ENCODE measurements around the gene S100A3.

The S100A3 gene

DNA sequence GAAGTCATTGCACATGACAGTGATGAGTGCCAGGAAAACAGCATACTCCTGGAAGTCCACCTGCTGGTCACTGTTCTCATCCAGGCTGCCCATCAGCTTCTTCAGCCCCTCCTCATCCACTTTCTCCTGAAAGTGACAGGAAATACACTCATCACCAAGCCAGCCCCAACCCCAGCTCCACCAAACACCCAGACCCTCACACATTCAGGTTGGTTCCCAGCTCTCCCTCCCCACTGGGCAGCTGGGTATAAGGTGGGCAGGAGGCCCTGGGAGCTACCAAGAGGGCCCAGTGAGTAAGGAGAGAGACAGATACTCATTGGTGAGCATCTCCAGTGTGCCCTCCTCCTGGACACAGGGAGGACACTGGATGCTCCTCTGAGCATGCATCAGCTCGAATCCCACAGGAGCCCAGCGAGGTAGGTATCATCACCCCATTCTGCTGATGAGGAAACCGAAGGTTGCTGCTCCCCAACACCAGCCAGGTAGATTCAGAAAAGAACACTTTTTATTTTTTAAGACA lies 12.5 kb upstream of the S100A3 start:
- TF ChIP-seq, protein P1, sequence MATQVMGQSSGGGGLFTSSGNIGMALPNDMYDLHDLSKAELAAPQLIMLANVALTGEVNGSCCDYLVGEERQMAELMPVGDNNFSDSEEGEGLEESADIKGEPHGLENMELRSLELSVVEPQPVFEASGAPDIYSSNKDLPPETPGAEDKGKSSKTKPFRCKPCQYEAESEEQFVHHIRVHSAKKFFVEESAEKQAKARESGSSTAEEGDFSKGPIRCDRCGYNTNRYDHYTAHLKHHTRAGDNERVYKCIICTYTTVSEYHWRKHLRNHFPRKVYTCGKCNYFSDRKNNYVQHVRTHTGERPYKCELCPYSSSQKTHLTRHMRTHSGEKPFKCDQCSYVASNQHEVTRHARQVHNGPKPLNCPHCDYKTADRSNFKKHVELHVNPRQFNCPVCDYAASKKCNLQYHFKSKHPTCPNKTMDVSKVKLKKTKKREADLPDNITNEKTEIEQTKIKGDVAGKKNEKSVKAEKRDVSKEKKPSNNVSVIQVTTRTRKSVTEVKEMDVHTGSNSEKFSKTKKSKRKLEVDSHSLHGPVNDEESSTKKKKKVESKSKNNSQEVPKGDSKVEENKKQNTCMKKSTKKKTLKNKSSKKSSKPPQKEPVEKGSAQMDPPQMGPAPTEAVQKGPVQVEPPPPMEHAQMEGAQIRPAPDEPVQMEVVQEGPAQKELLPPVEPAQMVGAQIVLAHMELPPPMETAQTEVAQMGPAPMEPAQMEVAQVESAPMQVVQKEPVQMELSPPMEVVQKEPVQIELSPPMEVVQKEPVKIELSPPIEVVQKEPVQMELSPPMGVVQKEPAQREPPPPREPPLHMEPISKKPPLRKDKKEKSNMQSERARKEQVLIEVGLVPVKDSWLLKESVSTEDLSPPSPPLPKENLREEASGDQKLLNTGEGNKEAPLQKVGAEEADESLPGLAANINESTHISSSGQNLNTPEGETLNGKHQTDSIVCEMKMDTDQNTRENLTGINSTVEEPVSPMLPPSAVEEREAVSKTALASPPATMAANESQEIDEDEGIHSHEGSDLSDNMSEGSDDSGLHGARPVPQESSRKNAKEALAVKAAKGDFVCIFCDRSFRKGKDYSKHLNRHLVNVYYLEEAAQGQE (IDR thresholded peaks at IDR 0.05; ENCODE audit: low read depth): no peak
- TF ChIP-seq RAD21 (IDR thresholded peaks at IDR 0.05; ENCODE audit: low read depth) (no peak), TEAD4 (IDR thresholded peaks at IDR 0.05) (no peak), TCF12 (IDR thresholded peaks at IDR 0.05; ENCODE audit: low read depth) (no peak), CEBPB (IDR thresholded peaks at IDR 0.05) (no peak), YY1 (IDR thresholded peaks at IDR 0.05; ENCODE audit: low read depth) (no peak), EP300 (IDR thresholded peaks at IDR 0.05; ENCODE audit: borderline replicate concordance) (no peak), FOXM1 (IDR thresholded peaks at IDR 0.05; ENCODE audit: borderline replicate concordance, low read depth) (no peak), USF1 (IDR thresholded peaks at IDR 0.05) (no peak), TAF1 (IDR thresholded peaks at IDR 0.05; ENCODE audit: low read depth) (no peak), CREB1 (IDR thresholded peaks at IDR 0.05; ENCODE audit: low read depth) (no peak)

DNA sequence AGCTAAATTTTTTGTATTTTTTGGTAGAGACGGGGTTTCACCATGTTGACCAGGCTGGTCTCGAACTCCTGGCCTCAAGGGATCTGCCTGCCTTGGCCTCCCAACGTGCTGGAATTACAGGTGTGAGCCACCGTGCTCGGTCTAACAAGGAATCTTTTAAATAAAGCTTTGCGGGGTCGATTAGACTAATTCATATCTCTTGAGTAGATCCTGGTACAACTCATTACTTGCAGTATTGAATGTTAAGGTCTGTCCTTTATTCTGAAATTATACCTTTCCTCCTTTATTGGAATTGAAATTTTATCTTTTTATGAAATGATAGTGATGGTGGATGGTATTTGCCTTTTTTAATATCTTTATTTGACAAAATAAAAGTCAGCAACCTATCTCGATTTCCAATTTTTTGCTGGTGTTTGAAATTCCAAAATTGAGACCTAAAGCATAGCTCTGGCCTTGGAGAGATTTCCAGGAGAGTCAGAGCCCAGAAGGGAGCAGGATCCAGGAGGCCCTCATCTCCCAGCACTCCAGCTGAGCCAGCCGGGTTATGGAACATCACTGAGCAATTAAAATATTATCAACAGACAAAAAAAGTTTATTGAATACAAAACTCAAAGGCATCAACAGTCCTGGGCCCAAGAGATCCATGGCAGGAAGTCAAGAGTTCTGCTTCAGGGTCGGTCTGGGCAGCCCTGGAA lies 11.9 kb upstream of the S100A3 start:
- TF ChIP-seq, protein P1 (IDR thresholded peaks at IDR 0.05; ENCODE audit: low read depth): no peak
- TF ChIP-seq, protein P2, sequence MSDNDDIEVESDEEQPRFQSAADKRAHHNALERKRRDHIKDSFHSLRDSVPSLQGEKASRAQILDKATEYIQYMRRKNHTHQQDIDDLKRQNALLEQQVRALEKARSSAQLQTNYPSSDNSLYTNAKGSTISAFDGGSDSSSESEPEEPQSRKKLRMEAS (IDR thresholded peaks at IDR 0.05): no peak
- no peak for TF ChIP-seq NFIC (IDR thresholded peaks at IDR 0.05)

GRCh38 chr1:153560241-153560640 lies 11.2 kb upstream of the S100A3 start:
- TF ChIP-seq EP300 (IDR thresholded peaks at IDR 0.05; ENCODE audit: borderline replicate concordance) (no peak), TCF12 (IDR thresholded peaks at IDR 0.05; ENCODE audit: low read depth) (no peak), CEBPB (IDR thresholded peaks at IDR 0.05) (no peak), EGR1 (IDR thresholded peaks at IDR 0.05) (no peak), ZBTB7A (IDR thresholded peaks at IDR 0.05; ENCODE audit: low read depth) (no peak), TEAD4 (IDR thresholded peaks at IDR 0.05) (no peak), YY1 (IDR thresholded peaks at IDR 0.05; ENCODE audit: low read depth) (no peak)

DNA sequence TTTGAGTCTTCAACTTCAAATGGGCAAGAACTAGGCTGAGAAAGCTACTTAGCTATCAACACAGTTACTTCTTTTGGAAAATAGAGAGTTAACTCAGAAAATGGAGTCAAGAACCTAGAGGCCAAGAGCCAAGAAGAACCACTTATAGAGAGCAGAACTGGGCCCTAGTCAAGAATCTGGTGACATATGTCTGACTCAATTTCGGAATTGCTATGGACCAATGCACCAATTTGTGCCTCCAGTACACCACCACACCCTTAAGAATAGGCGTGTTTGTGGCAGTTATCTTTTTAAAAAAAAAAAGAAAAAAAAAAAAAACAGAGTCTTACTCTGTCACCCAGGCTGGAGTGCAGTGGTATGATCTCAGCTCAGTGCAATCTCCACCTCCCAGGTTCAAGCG lies 8.8 kb upstream of the S100A3 start:
- no peak for TF ChIP-seq EGR1 (IDR thresholded peaks at IDR 0.05)
- TF ChIP-seq EP300 (IDR thresholded peaks at IDR 0.05; ENCODE audit: borderline replicate concordance): no peak
- no peak for TF ChIP-seq TCF12 (IDR thresholded peaks at IDR 0.05; ENCODE audit: low read depth)
- TF ChIP-seq TAF1 (IDR thresholded peaks at IDR 0.05; ENCODE audit: low read depth): no peak
- no peak for TF ChIP-seq YY1 (IDR thresholded peaks at IDR 0.05; ENCODE audit: low read depth)
- no peak for TF ChIP-seq TEAD4 (IDR thresholded peaks at IDR 0.05)
- no peak for TF ChIP-seq USF1 (IDR thresholded peaks at IDR 0.05)
- no peak for TF ChIP-seq RAD21 (IDR thresholded peaks at IDR 0.05; ENCODE audit: low read depth)
- TF ChIP-seq CREB1 (IDR thresholded peaks at IDR 0.05; ENCODE audit: low read depth): no peak

GRCh38 chr1:153556348-153556747 lies 7.3 kb upstream of the S100A3 start:
- TF ChIP-seq CEBPB (IDR thresholded peaks at IDR 0.05) (no peak), NFIC (IDR thresholded peaks at IDR 0.05) (no peak), TAF1 (IDR thresholded peaks at IDR 0.05; ENCODE audit: low read depth) (no peak), EP300 (IDR thresholded peaks at IDR 0.05; ENCODE audit: borderline replicate concordance) (no peak), TCF12 (IDR thresholded peaks at IDR 0.05; ENCODE audit: low read depth) (no peak), CREB1 (IDR thresholded peaks at IDR 0.05; ENCODE audit: low read depth) (no peak), EGR1 (IDR thresholded peaks at IDR 0.05) (no peak), USF1 (IDR thresholded peaks at IDR 0.05) (no peak), RAD21 (IDR thresholded peaks at IDR 0.05; ENCODE audit: low read depth) (no peak), TEAD4 (IDR thresholded peaks at IDR 0.05) (no peak), ZBTB7A (IDR thresholded peaks at IDR 0.05; ENCODE audit: low read depth) (no peak), FOXM1 (IDR thresholded peaks at IDR 0.05; ENCODE audit: borderline replicate concordance, low read depth) (no peak), YY1 (IDR thresholded peaks at IDR 0.05; ENCODE audit: low read depth) (no peak)
- TF ChIP-seq, protein P1 (IDR thresholded peaks at IDR 0.05; ENCODE audit: low read depth): no peak
- TF ChIP-seq, protein P2 (IDR thresholded peaks at IDR 0.05): no peak
